Ectodermal cell (in vitro differentiated cells): ENCODE measurements around the gene PPP1R18.
"Not testable (repeated sequence)": the region's sequence is repeated elsewhere in the genome, so short reads cannot be mapped to it uniquely, and the experiment has no call there.

Experiments used
- H3K27ac ChIP-seq: 2 replicates; pipeline ENCODE4 v1.7.0; 2013; ENCODE audit warnings: mild to moderate bottlenecking, low read depth, low read length; ENCODE audit not compliant: insufficient read depth, poor library complexity, severe bottlenecking
- H3K27me3 ChIP-seq: 2 replicates; pipeline ENCODE4 v1.7.0; 2013; ENCODE audit warnings: mild to moderate bottlenecking, low read length; ENCODE audit not compliant: insufficient read depth, control insufficient read depth, poor library complexity, severe bottlenecking
- H3K36me3 ChIP-seq: one replicate; pipeline ENCODE4 v1.7.0; 2013; ENCODE audit warnings: low read length; ENCODE audit not compliant: control insufficient read depth, insufficient read depth
- H3K4me1 ChIP-seq: one replicate; pipeline ENCODE4 v1.7.0; 2013; ENCODE audit warnings: low read length; ENCODE audit not compliant: control insufficient read depth, insufficient read depth
- H3K4me3 ChIP-seq: 2 replicates; pipeline ENCODE4 v1.7.0; 2013; ENCODE audit warnings: low read depth, low read length, control low read depth; ENCODE audit not compliant: insufficient read depth
- H3K9me3 ChIP-seq: 2 replicates; pipeline ENCODE4 v1.7.0; 2013; ENCODE audit warnings: mild to moderate bottlenecking, low read length, moderate library complexity; ENCODE audit not compliant: control insufficient read depth
- WGBS, 2 experiments: methylation state at CpG; one replicate each; pipeline ENCODE4 v1.1.7; 2013; ENCODE audit warnings: missing lambda C conversion rate in 2 of 2; 5-methylcytosine and 5-hydroxymethylcytosine counted together

Gene PPP1R18

DNA sequence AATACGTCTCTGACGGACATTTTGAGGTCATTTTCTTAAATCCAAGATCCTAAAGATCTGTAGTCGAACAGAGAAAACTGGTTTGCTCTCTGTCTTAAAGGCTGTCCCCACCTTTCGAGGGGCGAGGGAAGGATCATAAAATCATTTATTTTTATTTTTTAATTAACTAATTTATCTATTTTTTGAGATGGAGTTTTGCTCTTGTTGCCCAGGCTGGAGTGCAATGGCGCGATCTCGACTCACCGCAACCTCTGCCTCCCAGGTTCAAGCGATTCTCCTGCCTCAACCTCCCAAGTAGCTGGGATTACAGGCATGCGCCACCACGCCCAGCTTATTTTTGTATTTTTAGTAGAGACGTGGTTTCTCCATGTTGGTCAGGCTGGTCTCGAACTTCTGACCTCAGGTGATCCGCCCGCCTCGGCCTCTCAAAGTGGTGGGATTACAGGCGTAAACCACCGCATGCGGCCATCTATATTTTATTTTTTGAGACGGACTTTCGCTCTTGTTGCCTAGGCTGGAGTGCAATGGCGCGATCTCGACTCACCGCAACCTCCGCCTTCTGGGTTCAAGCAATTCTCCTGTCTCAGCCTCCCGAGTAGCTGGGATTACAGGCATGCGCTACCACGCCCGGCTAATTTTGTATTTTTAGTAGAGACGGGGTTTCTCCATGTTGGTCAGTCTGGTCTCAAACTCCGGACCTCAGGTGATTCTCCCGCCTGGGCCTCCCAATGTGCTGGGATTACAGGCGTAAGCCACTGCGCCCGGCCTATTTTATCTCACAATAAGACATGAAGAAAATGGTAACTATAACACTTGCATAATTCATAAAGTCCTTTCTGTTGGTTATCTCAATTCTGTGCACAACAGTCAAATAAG is 31.6 kb upstream of the PPP1R18 start:
- Histone ChIP-seq H3K4me3 (peak overlapping the region; percentile 80), H3K27ac (peak overlapping the region; percentile 92), H3K4me1 (peaks cover 17% of the 10 kb centered on the region), H3K36me3 (peaks cover 21% of the 10 kb centered on the region)
- WGBS, 2 experiments: 86 to 88% methylated on average over 35 to 36 of the region's 37 CpGs
- not testable (repeated sequence) for H3K27me3 ChIP-seq, H3K9me3 ChIP-seq

DNA sequence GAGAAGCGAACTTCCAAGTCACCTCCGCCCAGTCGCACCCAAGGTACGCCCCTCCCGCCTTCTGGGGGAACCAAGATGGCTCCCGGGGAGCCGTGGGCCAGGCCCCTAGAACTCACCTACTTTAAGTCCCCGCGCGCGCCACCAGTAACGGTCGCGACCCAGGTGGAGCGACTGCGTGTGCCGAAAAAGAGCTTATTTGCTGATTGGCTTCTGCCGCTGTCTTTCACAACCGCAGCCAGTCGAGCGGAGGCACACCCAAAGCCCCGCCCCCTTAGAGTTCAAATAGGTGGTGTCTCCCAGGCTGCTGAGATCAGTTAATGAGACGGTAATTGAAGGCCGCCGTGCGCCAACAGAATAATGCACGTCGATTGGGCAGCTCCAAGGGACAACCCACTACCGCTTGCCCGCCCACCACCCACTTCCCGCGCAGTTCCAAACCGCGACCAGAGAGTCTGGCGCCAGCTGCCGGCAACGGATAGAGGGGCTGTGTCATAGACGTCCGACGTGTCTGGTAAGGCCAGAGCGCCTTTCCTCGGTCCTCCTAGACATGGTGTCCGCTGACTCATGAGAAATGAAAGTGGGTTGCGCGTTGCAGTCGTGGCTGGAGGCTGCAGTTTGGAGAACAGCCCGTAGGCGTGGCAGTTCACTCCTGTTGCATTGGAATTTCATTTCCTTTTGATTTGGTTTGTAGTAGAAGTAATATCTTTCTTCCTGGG is 30.8 kb upstream of the PPP1R18 start, which contains the start of gene MDC1:
MDC1 (minus strand) TSS at position 153 of the 716 bp plus-strand sequence. CDS start 2,106 bp downstream, outside the sequence.
- H3K4me3 ChIP-seq: peak within 1 kb of the TSS; percentile 80
- no peaks in the 10 kb centered on the region for H3K27me3 ChIP-seq
- H3K4me1 ChIP-seq: peaks cover 13% of the 10 kb centered on the region
- 0% methylated on average over 48 of the region's 48 CpGs for WGBS, 2 experiments
- H3K9me3 ChIP-seq: no peaks in the 10 kb centered on the region
- peak within 1 kb of the TSS; percentile 92 for H3K27ac ChIP-seq
- H3K36me3 ChIP-seq: peaks cover 24% of the 10 kb centered on the region

DNA sequence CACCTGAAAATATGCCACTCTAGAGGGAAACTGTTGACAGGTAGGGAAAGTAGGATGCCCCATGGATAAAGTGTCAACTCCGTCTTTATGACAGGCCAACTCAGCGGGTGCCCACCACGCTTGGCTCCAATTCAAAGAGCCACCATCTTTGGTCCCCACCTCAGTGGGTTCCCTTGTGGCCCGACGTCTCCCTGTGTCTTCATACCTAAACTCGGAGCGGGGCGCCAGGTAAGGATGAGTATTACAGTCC is 30.4 kb upstream of the PPP1R18 start:
- Histone ChIP-seq H3K4me1 (peaks cover 13% of the 10 kb centered on the region), H3K9me3 (no peaks in the 10 kb centered on the region), H3K27ac (peak overlapping the region; percentile 71), H3K36me3 (peaks cover 29% of the 10 kb centered on the region), H3K4me3 (peak overlapping the region; percentile 80), H3K27me3 (no peaks in the 10 kb centered on the region)
- 1 to 2% methylated on average over 8 of the region's 8 CpGs for WGBS, 2 experiments

DNA sequence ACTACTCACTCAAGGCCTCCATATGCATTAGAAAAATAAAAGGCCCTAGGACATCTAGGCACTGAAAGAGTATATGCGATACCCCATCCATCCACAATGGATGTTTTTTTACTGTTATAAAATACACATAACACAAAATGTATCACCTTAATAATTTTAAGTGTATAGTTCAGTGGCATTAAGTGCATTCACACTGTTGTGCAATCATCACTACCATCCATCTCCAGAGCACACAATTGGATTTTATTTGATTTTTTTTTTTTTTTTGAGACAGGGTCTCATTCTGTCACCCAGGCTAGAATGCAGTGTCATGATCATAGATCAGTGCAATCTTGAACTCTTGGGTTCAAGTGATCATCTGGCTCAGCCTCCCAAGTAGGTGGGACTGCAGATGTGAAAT is 27.8 kb upstream of the PPP1R18 start:
- Histone ChIP-seq H3K36me3 (peaks cover 46% of the 10 kb centered on the region), H3K27me3 (no peaks in the 10 kb centered on the region), H3K4me1 (peaks cover 12% of the 10 kb centered on the region), H3K4me3 (no peak overlapping the region), H3K27ac (no peak overlapping the region), H3K9me3 (no peaks in the 10 kb centered on the region)
- 80% methylated on average over 1 of the region's 1 CpG; no CpG with 5 or more reads in 1 of the 2 experiments for WGBS, 2 experiments

DNA sequence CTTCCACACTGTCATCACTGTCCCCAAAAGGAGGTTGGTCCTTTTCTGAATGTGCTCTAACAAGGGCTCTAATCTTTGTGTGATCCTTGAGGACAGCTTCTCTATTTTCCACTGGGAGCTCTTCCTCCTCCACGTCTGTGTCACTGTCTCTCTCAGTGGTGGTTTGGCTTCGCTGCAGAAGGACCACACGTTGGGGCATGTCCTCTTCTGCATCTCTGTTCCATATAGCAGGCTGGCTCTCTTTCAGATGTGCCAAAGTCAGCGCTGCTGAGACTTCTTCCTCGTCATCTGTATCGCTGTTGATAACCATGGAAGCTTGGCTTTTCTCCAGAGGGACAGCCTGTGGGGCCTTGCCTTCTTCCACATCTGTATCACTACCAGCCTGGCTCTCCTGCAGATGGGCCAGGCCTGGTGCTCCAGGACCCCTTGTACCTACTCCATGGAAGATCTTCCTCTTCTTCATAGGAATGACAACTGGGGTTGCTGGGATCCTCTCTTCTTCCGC is 26.0 kb upstream of the PPP1R18 start:
- WGBS, 2 experiments: 95% methylated on average over 7 of the region's 7 CpGs
- H3K4me1 ChIP-seq: peaks cover 5% of the 10 kb centered on the region
- H3K27ac ChIP-seq: no peak overlapping the region
- no peaks in the 10 kb centered on the region for H3K27me3 ChIP-seq
- H3K4me3 ChIP-seq: no peak overlapping the region
- no peaks in the 10 kb centered on the region for H3K9me3 ChIP-seq
- H3K36me3 ChIP-seq: peaks cover 47% of the 10 kb centered on the region

DNA sequence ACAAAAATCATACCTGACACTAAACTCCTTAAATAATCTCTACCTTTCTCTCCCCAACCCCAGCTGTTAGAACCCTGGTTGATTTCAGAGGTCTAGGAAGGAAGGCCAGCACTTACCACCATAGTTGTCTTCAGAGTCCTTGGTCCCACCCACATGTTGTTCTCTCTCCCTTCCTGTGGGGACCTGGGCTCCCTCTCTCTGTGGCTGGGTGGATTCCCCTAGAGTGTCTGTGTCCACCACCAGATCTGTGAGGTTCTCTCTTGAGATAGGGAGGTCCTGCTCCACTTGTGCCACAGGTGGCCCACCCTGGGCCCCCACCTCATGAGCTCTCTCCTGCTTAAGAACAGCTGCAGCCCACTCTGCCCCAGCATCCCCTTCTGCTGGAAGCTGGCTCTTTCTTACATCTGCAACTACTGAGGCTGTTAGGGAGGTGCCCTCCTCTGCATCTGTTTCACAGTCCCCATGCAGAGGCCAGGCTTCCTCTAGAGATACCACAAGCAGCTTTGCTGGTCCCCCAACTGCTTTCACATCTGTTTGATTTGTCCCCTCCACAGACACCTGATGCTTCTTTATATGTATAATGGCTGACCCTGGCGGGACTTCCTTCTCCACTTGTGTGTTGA is 25.4 kb upstream of the PPP1R18 start:
- Histone ChIP-seq H3K4me3 (no peak overlapping the region), H3K9me3 (no peaks in the 10 kb centered on the region), H3K4me1 (peaks cover 5% of the 10 kb centered on the region), H3K27ac (no peak overlapping the region), H3K36me3 (peaks cover 52% of the 10 kb centered on the region), H3K27me3 (no peaks in the 10 kb centered on the region)
- 97 to 100% methylated on average over 1 of the region's 1 CpG for WGBS, 2 experiments

DNA sequence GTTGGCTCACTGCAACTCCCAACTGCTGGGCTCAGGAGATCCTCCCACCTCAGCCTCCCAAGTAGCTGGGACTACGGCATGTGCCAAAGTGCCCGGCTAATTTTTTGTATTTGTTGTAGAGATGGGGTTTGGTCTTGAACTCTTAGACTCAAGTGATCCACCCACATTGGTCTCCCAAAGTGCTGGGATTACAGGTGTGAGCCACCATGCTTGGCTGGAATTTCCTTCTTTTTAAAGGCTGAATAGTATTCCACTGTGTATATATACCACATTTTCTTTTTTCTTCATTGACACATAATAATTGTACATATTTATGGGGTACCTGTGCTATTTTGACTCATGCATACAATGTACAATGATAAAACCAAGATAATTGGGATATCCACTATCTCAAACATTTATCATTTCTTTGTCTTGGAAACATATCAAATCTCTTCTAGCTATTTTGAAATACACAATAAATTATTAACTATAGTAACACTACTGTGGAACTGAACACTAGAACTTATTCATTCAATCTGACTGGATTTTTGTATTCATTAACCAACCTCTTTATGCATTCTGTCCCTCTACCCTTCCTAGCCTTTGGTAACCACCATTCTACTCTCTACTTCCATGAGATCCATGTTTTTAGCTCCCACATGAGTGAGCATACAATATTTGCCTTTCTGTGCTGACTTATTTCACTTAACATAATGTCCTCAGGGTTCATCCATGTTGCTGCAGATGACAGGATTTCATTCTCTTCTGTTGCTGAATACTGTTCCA is 22.8 kb upstream of the PPP1R18 start:
- Histone ChIP-seq H3K4me1 (no peaks in the 10 kb centered on the region), H3K4me3 (no peak overlapping the region), H3K27ac (no peak overlapping the region), H3K36me3 (peaks cover 54% of the 10 kb centered on the region), H3K9me3 (no peaks in the 10 kb centered on the region), H3K27me3 (no peaks in the 10 kb centered on the region)
- 85 to 90% methylated on average over 2 of the region's 2 CpGs for WGBS, 2 experiments

DNA sequence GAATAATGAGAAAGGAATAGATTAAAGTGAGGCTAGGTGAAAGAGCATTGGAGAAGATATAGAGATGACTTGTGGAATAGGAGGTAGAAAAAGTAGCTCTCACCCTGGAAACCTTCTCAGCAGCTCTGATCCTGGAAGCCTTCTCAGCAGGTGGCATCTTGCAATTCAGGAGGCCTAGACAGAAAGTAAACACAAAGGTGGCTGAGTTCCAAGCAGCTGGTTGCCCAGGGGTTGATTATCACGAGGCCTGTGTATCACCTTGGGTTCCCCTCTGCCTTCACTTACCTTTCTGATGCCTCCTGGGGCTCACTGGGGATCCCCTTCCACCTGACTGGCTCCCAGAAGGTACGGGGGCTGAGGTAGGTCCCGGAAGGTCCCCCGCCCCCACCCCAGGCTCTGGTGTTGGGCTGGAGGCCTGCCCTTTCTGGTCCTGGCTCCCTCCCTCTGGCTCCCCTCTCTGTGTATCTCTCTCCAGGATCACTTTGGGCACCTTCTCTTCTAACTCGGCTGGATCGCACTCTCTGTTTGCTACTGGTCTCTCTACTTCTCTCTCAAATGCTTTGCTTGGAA is 20.9 kb upstream of the PPP1R18 start:
- H3K27ac ChIP-seq: no peak overlapping the region
- H3K4me3 ChIP-seq: no peak overlapping the region
- no peaks in the 10 kb centered on the region for H3K9me3 ChIP-seq
- 91% methylated on average over 6 of the region's 6 CpGs for WGBS, 2 experiments
- peaks cover 50% of the 10 kb centered on the region for H3K36me3 ChIP-seq
- H3K4me1 ChIP-seq: no peaks in the 10 kb centered on the region
- H3K27me3 ChIP-seq: no peaks in the 10 kb centered on the region

DNA sequence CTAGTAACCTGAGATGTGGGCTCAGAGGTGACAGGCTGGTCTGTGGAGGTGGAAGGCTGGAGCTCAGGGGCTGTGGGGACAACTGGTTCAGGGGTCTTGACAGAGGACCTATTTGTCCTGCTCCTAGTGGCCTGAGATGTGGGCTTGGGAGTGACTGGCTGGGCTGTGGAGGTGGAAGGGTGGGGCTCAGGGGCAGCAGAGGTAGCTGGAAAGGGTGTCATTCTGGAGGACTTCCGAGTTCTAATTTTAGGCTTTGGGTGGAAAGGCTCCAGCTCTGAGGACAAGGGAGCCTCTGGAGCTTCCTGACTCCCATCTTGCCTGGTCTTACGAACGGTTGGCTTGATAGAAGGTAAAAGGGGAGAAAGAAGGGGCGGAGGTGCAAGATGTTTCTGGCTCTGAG is 19.2 kb upstream of the PPP1R18 start:
- H3K36me3 ChIP-seq: peaks cover 36% of the 10 kb centered on the region
- H3K4me3 ChIP-seq: no peak overlapping the region
- H3K4me1 ChIP-seq: no peaks in the 10 kb centered on the region
- no peak overlapping the region for H3K27ac ChIP-seq
- no peaks in the 10 kb centered on the region for H3K27me3 ChIP-seq
- WGBS, 2 experiments: 94 to 96% methylated on average over 4 of the region's 4 CpGs
- H3K9me3 ChIP-seq: no peaks in the 10 kb centered on the region
